HG02588 (cell line): Measurements from ENCODE around the gene TMEM255B.

Experiments
- ATAC-seq: cut with Tn5 transposase; IDR thresholded peaks from one replicate; pipeline ENCODE4 v1.9.1; 2021; ENCODE audit warnings: mild to moderate bottlenecking, moderate library complexity; ENCODE audit not compliant: unreplicated experiment

TMEM255B gene

DNA sequence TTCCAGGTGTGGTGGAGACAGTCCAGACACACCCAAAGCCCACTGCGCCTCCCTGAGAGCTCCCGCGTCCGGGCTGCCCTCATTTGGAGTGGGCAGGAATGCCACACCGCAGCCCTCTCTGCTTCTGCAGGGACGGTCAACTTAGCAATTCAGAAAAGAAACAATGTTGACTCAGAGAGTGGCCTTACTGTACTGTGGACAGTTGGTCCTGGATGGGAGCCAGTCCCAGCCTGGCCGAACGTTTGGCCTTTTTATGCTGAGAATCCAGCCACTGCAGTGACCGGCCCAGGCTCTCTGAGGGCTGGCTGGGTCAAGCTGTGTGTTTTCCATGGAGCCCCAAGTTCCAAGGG is 97.7 kb downstream of the TMEM255B start:
- ATAC-seq = no peak

DNA sequence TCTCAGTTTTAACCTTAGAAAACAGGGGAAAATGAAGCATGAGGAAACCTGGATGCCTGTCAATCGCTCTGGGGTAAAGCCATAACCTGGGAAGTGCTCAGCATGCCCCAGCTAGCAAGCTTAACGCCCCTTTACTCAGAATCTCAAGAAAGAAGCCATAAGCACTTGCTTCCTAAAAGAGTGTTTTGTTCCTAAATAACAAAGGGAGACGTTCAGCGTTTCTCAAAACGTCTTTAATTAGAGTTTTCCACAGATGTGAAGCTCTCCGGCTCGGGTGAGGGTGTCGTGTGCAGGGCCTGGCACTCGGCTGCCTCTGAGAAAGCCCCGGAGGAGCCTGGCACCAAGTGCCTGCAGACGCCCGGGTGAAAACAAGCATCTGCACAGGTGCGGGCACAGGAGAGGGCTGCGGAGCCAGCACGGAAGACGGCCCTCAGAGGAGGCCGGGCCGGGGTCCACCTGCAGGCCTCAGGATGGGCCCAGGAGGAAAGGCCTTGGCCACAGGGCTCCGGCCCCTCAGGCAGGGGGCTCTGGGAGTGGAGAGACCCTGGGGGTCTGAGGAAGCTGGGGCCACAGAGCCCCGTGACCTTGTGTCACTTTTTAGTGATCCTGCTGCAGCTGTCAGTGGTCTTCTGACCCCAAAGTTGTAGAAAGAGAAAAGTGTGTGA is 98.6 kb downstream of the TMEM255B start:
- ATAC-seq = no peak

DNA sequence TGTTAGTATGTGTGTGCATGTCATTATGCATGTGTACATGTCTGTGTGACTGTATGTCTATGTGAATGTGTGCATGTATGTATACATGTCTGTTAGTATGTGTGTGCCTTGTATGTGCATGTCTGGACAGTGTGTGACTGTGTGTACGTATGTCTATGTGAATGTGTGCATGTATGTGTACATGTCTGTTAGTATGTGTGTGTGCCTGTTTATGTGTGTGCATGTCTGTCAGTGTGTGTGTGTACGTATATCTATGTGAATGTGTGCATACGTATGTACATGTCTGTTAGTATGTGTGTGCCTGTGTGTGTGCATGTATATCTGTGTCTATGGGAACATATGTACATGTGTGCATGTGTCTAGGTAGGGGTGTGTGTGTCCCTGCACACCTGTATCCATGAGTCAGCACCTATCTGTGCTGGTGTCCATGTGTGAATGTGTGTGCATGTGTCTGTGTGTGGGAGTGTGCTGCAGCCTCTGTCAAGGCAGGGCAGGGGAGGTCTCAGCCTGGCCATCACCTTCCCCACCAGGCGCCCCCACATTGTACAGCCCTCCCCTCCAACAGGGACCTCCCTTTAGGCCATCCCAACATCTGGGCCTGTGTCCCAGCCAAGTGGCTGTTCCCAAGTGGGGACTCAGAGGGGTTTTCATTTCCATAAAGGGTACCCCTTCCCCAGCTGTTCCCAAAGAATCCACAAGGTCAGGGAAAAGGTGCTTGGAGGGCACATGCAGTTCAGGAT is 100.5 kb downstream of the TMEM255B start:
- no peak for ATAC-seq

DNA sequence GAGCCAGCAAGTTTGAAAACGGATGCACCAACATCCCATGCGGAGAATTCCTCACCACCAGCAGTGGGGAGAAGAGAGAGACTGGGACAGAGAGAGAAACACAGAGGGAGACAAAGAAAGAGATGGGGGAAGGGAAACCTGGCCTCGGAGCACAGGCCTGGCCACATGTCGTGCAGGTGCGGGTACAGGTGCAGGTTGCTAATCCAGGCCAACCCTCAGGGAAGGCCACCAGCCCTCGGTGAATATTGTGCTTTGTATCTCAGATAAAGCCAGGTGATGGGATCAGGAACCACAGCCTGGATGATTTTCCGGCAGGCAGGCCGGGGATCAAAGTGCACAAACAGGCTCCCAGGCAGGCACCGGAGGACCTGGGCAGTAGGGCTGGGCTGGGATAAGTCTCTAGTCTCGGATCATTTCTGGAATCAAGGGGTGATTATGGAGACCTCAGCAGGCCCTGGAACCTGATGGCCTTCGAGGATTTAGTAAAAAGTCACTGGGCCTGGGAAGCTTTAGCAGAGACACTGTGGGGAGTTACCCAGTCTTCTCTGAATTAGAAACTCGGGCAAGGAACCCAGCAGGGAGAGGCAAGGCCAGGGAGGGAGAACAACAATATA is 101.1 kb downstream of the TMEM255B start:
- ATAC-seq = no peak

DNA sequence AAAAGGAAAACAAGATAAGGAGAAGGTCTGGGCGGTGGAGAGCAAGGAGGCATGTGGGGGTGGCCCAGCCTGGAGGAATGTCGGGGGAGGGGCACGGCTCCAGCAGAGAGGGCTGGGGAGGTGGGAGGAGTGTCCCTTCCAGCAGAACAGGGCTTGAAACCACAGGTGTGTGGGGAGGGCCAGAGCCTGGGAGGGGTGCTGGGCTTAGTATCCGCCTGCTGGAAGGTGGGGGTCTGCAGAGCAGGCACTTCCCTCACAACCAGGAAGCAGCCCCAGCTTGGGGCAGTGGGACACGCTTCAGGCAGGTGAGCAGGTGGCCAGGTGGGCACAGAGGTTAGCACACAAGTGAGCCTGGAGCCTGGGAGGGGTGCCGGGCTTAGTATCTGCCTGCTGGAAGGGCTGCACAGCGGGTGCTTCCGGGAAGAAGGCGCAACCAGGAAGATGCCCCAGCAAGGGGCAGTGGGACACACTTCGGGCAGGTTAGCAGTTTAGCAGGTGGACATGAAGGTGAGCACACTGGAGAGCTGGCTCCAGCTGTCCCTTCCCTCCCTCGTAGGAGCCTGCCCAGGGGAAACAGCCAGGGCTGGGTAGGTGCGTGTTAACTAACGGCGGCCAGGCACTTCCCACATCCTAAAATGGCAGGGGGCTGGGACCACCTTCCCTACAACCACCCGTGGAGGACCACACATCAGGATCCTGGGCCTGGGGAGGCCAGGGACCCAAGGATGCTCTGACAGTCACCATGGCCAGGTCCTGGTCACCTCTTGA is 101.8 kb downstream of the TMEM255B start:
- ATAC-seq = no peak

DNA sequence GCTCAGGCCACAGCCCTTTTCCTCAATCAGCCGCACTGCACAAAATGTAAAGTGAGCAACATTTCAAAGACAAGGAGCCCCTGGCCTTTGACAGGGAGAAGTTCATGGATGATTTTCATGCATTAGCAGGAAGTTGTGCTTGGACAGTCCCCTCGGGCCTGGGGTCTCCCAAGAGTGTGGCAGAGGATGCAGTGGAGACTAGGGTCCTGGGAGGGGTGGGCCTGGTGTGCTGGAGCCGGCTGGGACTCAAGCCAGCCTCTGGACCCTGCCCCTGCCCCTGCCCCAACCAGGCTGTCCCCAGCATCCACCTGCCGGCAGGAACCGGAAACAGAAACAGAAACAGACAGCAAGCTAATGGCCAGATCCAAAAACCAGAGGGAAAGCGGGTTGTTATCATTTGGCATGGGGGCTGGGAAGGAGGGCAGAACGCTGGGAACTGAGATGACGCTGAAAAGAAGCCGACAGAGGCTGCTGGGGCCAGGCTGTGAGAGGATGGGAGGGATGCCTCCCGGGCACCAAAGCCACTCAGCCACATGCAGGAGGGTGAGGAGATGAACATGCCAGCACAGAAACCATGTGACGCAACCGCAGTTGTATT is 102.5 kb downstream of the TMEM255B start:
- no peak for ATAC-seq

DNA sequence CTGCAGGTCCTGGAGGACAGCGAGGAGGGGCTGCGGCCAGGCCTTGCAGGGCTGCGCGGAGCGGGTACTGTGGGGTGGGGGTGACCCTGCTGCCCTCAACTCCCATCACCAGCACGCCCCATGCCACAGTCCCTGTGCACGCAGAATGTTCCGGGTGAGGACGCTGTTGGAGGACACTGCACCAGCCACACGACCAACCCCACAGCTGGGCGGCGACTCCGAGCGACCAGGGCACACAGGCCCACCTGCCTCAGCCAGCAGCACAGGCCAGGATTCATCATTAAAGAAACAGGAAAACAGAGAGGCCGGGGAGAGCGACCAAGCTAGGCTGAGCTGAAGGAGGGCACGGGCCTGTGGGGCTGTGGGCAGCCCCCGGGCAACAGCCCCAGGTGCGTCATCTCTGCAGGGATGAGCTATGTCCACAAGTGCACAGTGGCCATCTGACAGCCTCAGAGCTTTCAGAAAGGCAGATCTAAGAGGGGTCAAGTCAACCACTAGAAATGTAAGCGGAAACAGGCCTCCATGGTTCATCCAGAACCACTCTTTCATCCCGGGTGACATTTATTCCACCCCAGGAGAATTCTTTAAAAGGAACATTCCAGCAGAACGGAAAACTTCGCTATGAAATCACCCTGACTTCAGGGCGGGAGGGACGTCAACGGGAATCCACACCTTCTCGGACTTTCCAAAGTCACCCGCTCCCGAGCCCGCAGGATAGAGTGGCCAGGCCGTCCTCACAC is 103.3 kb downstream of the TMEM255B start:
- ATAC-seq = no peak

DNA sequence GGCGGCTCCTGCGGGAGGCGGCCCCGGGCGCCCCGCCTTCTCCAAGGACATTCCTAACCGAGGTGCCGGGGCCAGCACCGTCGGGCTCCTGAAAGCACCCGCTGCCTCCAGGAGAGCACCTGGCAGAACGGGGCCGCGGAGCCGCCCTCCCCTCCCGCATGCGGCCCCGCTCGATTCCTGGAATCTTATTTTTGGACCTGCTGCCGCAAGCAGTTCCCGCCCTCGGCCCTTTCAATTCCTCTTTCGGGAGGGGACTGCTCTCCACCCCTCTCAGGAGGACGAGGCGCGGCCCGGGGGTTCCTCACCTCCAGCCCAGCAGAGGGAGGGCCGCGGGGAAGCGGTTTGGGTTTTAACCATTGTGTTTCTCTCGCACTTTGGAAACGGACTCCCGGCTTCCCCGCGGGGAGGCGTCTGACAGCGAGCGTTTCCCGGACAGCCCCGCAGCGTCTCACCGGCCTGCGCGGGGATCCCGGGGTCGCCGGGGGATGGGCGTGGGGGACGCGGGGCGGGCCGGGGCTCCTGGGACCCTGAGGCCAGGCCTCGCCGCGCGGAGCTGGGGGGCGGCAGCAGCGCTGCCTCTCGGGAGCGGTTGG is 104.0 kb downstream of the TMEM255B start:
- no peak for ATAC-seq

DNA sequence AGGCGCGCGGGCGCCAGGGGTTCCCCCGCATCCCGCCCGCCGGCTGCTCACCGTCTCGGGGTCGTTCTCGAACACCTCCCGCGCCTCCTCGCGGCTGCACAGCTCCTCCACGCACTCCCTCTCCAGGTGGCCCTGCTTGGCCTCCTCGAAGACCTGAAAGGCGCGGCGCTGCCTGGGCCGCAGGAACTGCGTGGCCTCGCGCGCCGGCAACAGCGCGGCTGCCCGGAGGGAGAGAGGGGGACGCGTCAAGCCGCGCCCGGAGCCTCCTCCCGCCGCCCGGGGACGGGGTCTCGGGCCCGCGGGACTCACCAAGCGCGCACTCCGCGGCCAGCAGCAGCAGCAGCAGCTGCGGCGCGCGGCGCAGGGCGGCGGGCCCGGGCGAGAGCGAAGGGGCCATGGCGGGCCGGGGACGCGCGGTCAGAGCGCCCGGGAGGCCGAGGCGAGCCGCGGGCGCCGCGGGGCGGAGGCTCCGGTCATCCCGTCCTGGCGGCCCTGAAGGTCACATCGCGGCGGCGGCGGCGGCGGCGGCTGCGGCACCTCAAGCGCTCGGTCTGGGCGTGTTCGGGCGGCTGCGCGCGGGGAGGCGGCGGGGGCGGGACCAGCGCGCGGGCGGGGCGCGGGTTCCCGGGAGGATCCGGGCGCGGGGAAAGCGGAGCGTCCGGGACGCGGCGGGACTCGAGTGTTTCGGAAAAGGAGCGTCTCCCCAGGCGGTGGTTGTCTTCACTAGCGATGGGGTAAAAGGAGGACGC is 104.7 kb downstream of the TMEM255B start, which contains the start of gene GAS6:
GAS6 (minus strand) TSS at position 553 of the 749 bp plus-strand sequence; CDS start at position 397, 156 bp downstream.
- ATAC-seq = no peak

DNA sequence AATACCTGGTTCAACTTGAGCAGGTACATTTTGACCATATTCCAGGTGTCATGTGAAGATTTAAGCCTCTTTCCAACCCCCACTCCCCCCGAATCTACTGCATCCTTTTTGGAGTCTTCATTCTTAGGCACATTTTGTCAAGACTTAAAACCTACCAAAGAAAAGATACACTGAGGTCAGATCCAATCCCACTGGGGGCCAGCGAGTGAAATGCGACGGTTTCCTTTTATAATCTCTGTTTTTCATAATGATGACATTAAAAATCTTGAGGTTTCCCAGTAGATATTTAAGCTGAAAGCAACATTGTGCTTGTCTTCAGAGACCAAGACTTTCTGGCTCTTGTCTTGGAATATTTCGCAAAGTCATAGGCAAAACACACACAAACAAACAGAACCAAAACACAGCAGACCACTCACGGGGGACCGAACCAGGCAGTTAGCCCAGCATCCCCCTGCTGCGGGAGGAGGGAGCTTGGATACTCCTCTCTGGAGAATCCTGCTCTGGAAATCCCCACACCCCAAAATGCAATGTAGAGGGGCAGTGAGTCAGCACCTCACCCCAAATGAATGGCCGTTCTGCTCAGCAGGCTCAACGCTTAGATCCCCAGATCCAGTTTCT is 105.4 kb downstream of the TMEM255B start:
- ATAC-seq = no peak

DNA sequence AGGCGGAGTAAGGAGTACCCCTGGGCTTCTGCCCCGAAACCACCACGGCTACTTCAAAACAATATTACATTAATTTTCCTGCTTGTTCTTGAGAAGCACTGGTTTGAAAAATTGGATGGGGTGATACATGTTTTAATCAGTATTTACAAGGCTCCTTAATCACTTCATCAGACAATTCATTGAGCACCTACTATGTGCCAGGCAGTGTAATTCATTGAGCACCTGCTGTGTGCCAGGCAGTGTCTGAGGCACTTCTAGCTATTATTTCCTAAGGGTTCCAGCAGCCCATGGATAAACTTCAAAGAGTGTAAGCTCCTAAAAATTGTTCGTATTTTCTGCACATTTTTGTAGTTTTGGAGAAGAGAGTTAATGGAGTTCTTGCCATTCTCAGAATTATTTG is 106.4 kb downstream of the TMEM255B start:
- ATAC-seq = no peak
